NT2/D1 (cell line): ENCODE measurements around the gene PRPF39.

Experiments used
- YY1 ChIP-seq: IDR thresholded peaks from 2 replicates; pipeline ENCODE4 v1.6.1; 2011; ENCODE audit not compliant: insufficient read length, insufficient read depth
- ZNF274 ChIP-seq: IDR thresholded peaks from 2 replicates; pipeline ENCODE4 v1.6.1; 2011; ENCODE audit warnings: mild to moderate bottlenecking, low read depth, low read length

GRCh38 chr14:45140661-45141187 lies 56.8 kb downstream of the PRPF39 start:
- TF ChIP-seq YY1 (no peak), ZNF274 (no peak)
